H9 (cell line): ENCODE results near the gene MR1. TPM values are rescaled to one million over a fixed set of nuclear protein-coding genes. Genes with fewer than 3 reads are reported as not detected.

Source experiments
- DNase-seq: peaks from one replicate; pipeline ENCODE4 v3.0.0-alpha.2; 2017
- H2AFZ ChIP-seq: one replicate; pipeline ENCODE4 v1.6.1; 2013; ENCODE audit warnings: mild to moderate bottlenecking, low read length, control low read depth, moderate library complexity
- H2AK5ac ChIP-seq: 2 replicates; pipeline ENCODE4 v1.6.1; 2013; ENCODE audit warnings: low read length, control low read depth, mixed read lengths; ENCODE audit not compliant: insufficient read length
- H2BK120ac ChIP-seq: one replicate; pipeline ENCODE4 v1.6.1; 2013; ENCODE audit warnings: low read depth, mild to moderate bottlenecking, low read length, control low read depth, inconsistent platforms; ENCODE audit not compliant: poor library complexity, severe bottlenecking
- H2BK12ac ChIP-seq: 2 replicates; pipeline ENCODE4 v1.6.1; 2013; ENCODE audit warnings: low read length, control low read depth, mixed read lengths, low read depth; ENCODE audit not compliant: insufficient read length
- H2BK15ac ChIP-seq: 2 replicates; pipeline ENCODE4 v1.6.1; 2013; ENCODE audit warnings: low read depth, low read length, control low read depth
- H2BK20ac ChIP-seq: one replicate; pipeline ENCODE4 v1.6.1; 2013; ENCODE audit warnings: low read depth, mild to moderate bottlenecking, low read length, control low read depth, inconsistent platforms; ENCODE audit not compliant: poor library complexity, severe bottlenecking
- H2BK5ac ChIP-seq: 2 replicates; pipeline ENCODE4 v1.6.1; 2013; ENCODE audit warnings: low read length, control low read depth, mixed read lengths; ENCODE audit not compliant: insufficient read length
- H3K14ac ChIP-seq: 2 replicates; pipeline ENCODE4 v1.6.1; 2013; ENCODE audit warnings: low read length, control low read depth; ENCODE audit not compliant: insufficient read depth
- H3K18ac ChIP-seq: 2 replicates; pipeline ENCODE4 v1.6.1; 2013; ENCODE audit warnings: low read depth, mild to moderate bottlenecking, mixed read lengths, low read length, control low read depth; ENCODE audit not compliant: insufficient read length
- H3K23ac ChIP-seq: 2 replicates; pipeline ENCODE4 v1.6.1; 2013; ENCODE audit warnings: low read length, control low read depth, mixed read lengths, low read depth; ENCODE audit not compliant: insufficient read length
- H3K23me2 ChIP-seq: 2 replicates; pipeline ENCODE4 v1.6.1; 2013; ENCODE audit warnings: low read depth, mild to moderate bottlenecking, mixed read lengths, low read length, control low read depth; ENCODE audit not compliant: insufficient read length, poor library complexity, severe bottlenecking
- H3K27ac ChIP-seq: 2 replicates; pipeline ENCODE4 v1.5.1; 2013; ENCODE audit warnings: low read length, control low read depth, mixed read lengths, low read depth; ENCODE audit not compliant: insufficient read length
- H3K27me3 ChIP-seq: 2 replicates; pipeline ENCODE4 v1.6.1; 2013; ENCODE audit warnings: low read length, control low read depth, inconsistent platforms; ENCODE audit not compliant: insufficient read depth
- H3K4ac ChIP-seq: 2 replicates; pipeline ENCODE4 v1.6.1; 2013; ENCODE audit warnings: low read depth, mild to moderate bottlenecking, control low read depth, inconsistent platforms, low read length, moderate library complexity
- H3K4me1 ChIP-seq: 2 replicates; pipeline ENCODE4 v1.6.1; 2013; ENCODE audit warnings: low read length, control low read depth, inconsistent platforms; ENCODE audit not compliant: insufficient read depth
- H3K4me2 ChIP-seq: 2 replicates; pipeline ENCODE4 v1.6.1; 2013; ENCODE audit warnings: low read length, control low read depth, mixed read lengths; ENCODE audit not compliant: insufficient read length, insufficient read depth
- H3K56ac ChIP-seq: 2 replicates; pipeline ENCODE4 v1.6.1; 2013; ENCODE audit warnings: low read depth, mild to moderate bottlenecking, mixed read lengths, low read length, control low read depth; ENCODE audit not compliant: insufficient read length
- H3K79me1 ChIP-seq: 2 replicates; pipeline ENCODE4 v1.6.1; 2013; ENCODE audit warnings: low read depth, mild to moderate bottlenecking, moderate library complexity, low read length, control low read depth, inconsistent platforms; ENCODE audit not compliant: insufficient read depth, poor library complexity, severe bottlenecking
- H3K79me2 ChIP-seq: 2 replicates; pipeline ENCODE4 v1.6.1; 2013; ENCODE audit warnings: low read length, control low read depth, inconsistent platforms; ENCODE audit not compliant: insufficient read depth
- H3K9ac ChIP-seq: 2 replicates; pipeline ENCODE4 v1.6.1; 2013; ENCODE audit warnings: low read length, control low read depth, mixed read lengths; ENCODE audit not compliant: insufficient read length; ENCODE audit errors: extremely low read depth
- H3K9me3 ChIP-seq: one replicate; pipeline ENCODE4 v1.6.1; 2013; ENCODE audit warnings: low read depth, low read length, inconsistent platforms; ENCODE audit not compliant: control insufficient read depth
- H3T11ph ChIP-seq: one replicate; pipeline ENCODE4 v1.6.1; 2013; ENCODE audit warnings: mild to moderate bottlenecking, low read length, control low read depth, inconsistent platforms
- H4K20me1 ChIP-seq: one replicate; pipeline ENCODE4 v1.6.1; 2013; ENCODE audit not compliant: control insufficient read depth, insufficient read length, insufficient read depth
- H4K5ac ChIP-seq: 2 replicates; pipeline ENCODE4 v1.6.1; 2013; ENCODE audit warnings: low read depth, mild to moderate bottlenecking, mixed read lengths, low read length, control low read depth; ENCODE audit not compliant: insufficient read length
- H4K8ac ChIP-seq: replicated peaks from 2 replicates; pipeline ENCODE4 v1.6.1; 2013; ENCODE audit warnings: low read length, control low read depth, mixed read lengths, low read depth; ENCODE audit not compliant: insufficient read length
- H4K91ac ChIP-seq: 2 replicates; pipeline ENCODE4 v1.6.1; 2013; ENCODE audit warnings: low read depth, mild to moderate bottlenecking, moderate library complexity, mixed read lengths, low read length, control low read depth; ENCODE audit not compliant: insufficient read length
- H3K27ac Mint-ChIP-seq, 3 experiments: 2 replicates in 2 of 3; 3 replicates in 1 of 3; pipeline ENCODE4 v1.8.0; 2020 to 2021; ENCODE audit warnings: mixed read lengths in 3 of 3, mild to moderate bottlenecking in 1 of 3, moderate library complexity in 1 of 3
- H3K27me3 Mint-ChIP-seq: 2 replicates; pipeline ENCODE4 v1.8.0; 2021; ENCODE audit warnings: low read depth, mild to moderate bottlenecking, moderate library complexity, mixed read lengths
- H3K36me3 Mint-ChIP-seq, 3 experiments: 2 replicates in 2 of 3; 3 replicates in 1 of 3; pipeline ENCODE4 v1.8.0; 2020 to 2021; ENCODE audit warnings: low read depth in 3 of 3, mixed read lengths in 3 of 3; ENCODE audit not compliant: insufficient read depth in 1 of 3
- H3K4me1 Mint-ChIP-seq, 2 experiments: 2 replicates each; pipeline ENCODE4 v1.8.0; 2020; ENCODE audit warnings: mixed read lengths in 2 of 2
- H3K4me3 Mint-ChIP-seq, 2 experiments: 2 replicates in 1 of 2; 3 replicates in 1 of 2; pipeline ENCODE4 v1.8.0; 2020 to 2021; ENCODE audit warnings: mild to moderate bottlenecking in 2 of 2, mixed read lengths in 2 of 2, moderate library complexity in 1 of 2
- H3K9me3 Mint-ChIP-seq, 2 experiments: 2 replicates in 1 of 2; 3 replicates in 1 of 2; pipeline ENCODE4 v1.8.0; 2020; ENCODE audit warnings: mild to moderate bottlenecking in 2 of 2, mixed read lengths in 2 of 2, moderate library complexity in 1 of 2
- WGBS: extraction: QIAGEN DNeasy Blood & Tissue Kit; methylation state at CpG from one replicate; pipeline ENCODE4 v1.1.7; 2013; ENCODE audit warnings: missing lambda C conversion rate, low lambda C conversion rate, mixed read lengths; ENCODE audit not compliant: insufficient read length; ENCODE audit errors: extremely low coverage; 5-methylcytosine and 5-hydroxymethylcytosine counted together
- long read RNA-seq: library from polyadenylated mRNA; unstranded; transcript quantifications from one replicate; pipeline ENCODE4 v2.0.0, GENCODE V29; 2020
- total RNA-seq: library from RNA; stranded (reverse); gene quantifications from 2 replicates; pipeline ENCODE4 v1.2.1, GENCODE V29; 2021
- TF ChIP-seq, protein P1 (sequence below): fragments of 200-600 bp; sonication (generic); conservative IDR thresholded peaks from 3 replicates; pipeline ENCODE4 v1.8.0; 2021; ENCODE audit warnings: antibody characterized with exemption, mild to moderate bottlenecking

Gene MR1
- total RNA-seq, result 0.02 and 0.07 TPM in 2 replicates
- long read RNA-seq, result 0 reads

DNA sequence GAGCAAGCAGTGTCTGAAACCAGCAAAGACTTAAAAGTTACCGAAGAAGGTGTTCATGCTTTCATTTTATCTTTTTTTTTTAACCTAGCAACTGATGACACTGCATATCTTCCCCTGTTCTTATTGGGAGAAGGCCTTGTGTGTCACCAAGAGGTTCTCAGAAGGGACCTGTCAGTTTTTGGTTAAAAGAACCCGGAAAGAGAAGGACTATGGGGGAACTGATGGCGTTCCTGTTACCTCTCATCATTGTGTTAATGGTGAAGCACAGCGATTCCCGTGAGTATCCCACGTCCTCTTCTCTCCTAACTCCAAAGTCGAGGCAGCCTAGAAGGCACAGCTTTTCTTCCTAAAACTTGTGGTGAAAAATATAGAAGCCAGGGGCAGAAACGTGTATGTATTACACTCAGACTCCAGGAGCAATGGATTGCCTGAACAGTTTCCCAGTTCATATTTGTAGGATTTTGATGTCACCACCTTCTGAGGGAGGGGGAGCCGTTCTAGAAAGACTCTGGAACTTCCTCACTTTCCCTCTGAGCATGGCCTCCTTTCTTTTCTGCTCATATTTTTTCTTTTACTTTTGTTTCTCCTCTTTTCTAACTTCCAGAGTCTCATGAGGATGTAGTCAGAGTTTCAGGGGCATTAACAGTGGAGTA, at the start of gene MR1:
TSS of gene MR1 (plus strand) at position 185 of the 653 bp plus-strand sequence. CDS start at position 210, 25 bp downstream.
- H2BK5ac ChIP-seq, result no peak within 1 kb of the TSS
- H3K79me2 ChIP-seq, result no peaks in the 10 kb centered on the region
- H3K27me3 ChIP-seq, result no peaks in the 10 kb centered on the region
- H4K91ac ChIP-seq, result no peak within 1 kb of the TSS
- H4K20me1 ChIP-seq, result no peaks in the 10 kb centered on the region
- peak within 1 kb of the TSS; percentile 94 for H2AFZ ChIP-seq
- H3K9ac ChIP-seq, result no peak within 1 kb of the TSS
- no peaks in the 10 kb centered on the region for H3K4me1 ChIP-seq
- DNase-seq, result no peak
- no peak within 1 kb of the TSS for H2AK5ac ChIP-seq
- no peak within 1 kb of the TSS for H3K18ac ChIP-seq
- Mint-ChIP-seq H3K9me3 (no peaks in the 10 kb centered on the region), H3K27me3 (no peaks in the 10 kb centered on the region; the same call in 1 of the 2 replicates), H3K4me1 (no peaks in the 10 kb centered on the region; a peak in 2 of 4 replicates), H3K4me3 (no peak within 1 kb of the TSS), H3K27ac (no peak within 1 kb of the TSS), H3K36me3 (no peaks in the 10 kb centered on the region)
- WGBS, result no CpG with 5 or more reads among the region's 9 CpGs
- no peaks in the 10 kb centered on the region for H3K9me3 ChIP-seq
- H2BK15ac ChIP-seq, result no peak within 1 kb of the TSS
- no peak within 1 kb of the TSS for H3K23ac ChIP-seq
- no peak within 1 kb of the TSS for H2BK12ac ChIP-seq
- no peak within 1 kb of the TSS for H3K14ac ChIP-seq
- no peak within 1 kb of the TSS for H2BK20ac ChIP-seq
- no peak within 1 kb of the TSS for H4K8ac ChIP-seq
- no peaks in the 10 kb centered on the region for H3K23me2 ChIP-seq
- H2BK120ac ChIP-seq, result no peak within 1 kb of the TSS
- H3K79me1 ChIP-seq, result no peaks in the 10 kb centered on the region
- H4K5ac ChIP-seq, result no peak within 1 kb of the TSS
- H3K4me2 ChIP-seq, result no peak within 1 kb of the TSS
- TF ChIP-seq, protein P1, sequence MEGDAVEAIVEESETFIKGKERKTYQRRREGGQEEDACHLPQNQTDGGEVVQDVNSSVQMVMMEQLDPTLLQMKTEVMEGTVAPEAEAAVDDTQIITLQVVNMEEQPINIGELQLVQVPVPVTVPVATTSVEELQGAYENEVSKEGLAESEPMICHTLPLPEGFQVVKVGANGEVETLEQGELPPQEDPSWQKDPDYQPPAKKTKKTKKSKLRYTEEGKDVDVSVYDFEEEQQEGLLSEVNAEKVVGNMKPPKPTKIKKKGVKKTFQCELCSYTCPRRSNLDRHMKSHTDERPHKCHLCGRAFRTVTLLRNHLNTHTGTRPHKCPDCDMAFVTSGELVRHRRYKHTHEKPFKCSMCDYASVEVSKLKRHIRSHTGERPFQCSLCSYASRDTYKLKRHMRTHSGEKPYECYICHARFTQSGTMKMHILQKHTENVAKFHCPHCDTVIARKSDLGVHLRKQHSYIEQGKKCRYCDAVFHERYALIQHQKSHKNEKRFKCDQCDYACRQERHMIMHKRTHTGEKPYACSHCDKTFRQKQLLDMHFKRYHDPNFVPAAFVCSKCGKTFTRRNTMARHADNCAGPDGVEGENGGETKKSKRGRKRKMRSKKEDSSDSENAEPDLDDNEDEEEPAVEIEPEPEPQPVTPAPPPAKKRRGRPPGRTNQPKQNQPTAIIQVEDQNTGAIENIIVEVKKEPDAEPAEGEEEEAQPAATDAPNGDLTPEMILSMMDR, result no peak
- no peak within 1 kb of the TSS for H3K4ac ChIP-seq
- H3K56ac ChIP-seq, result no peak within 1 kb of the TSS
- H3T11ph ChIP-seq, result no peak within 1 kb of the TSS
- H3K27ac ChIP-seq, result no peak within 1 kb of the TSS
